Adrenal gland (tissue), 12 donors: ENCODE measurements around the gene DCDC2C. TPM values are rescaled to one million over a fixed set of nuclear protein-coding genes. Genes with fewer than 3 reads are reported as not detected.

ENCODE experiments used
- DNase-seq, 7 donors: peaks; one replicate each; pipeline ENCODE4 v3.0.0-alpha.2; 2019 to 2020
- H3K27ac ChIP-seq, 5 donors: fragments of 200-600 bp; sonication (generic) in 4 of 5; 1 replicate in 3 of 5; 2 replicates in 2 of 5; pipeline versions ENCODE4 v1.5.1 to v1.8.0; 2016 to 2020; ENCODE audit warnings: mild to moderate bottlenecking in 1 of 5
- H3K27me3 ChIP-seq: fragments of 200-600 bp; 2 replicates; pipeline ENCODE4 v1.8.0; 2021
- H3K36me3 ChIP-seq, 2 donors: fragments of 200-600 bp; replicated peaks in 1 of 2; 1 replicate in 1 of 2; 2 replicates in 1 of 2; pipeline versions ENCODE4 v1.5.1 to v1.8.0; 2018 to 2022
- H3K4me1 ChIP-seq, 2 donors: fragments of 200-600 bp; replicated peaks in 1 of 2; 1 replicate in 1 of 2; 2 replicates in 1 of 2; pipeline versions ENCODE4 v1.5.1 to v1.8.0; 2018 to 2021
- H3K4me3 ChIP-seq, 4 donors: fragments of 200-600 bp; sonication (generic) in 3 of 4; one replicate each; pipeline ENCODE4 v1.5.1; 2016 to 2018
- H3K9me3 ChIP-seq, 3 donors: fragments of 200-600 bp; sonication (generic) in 1 of 3; replicated peaks in 1 of 3; 1 replicate in 2 of 3; 2 replicates in 1 of 3; pipeline versions ENCODE4 v1.5.1 to v1.8.0; 2016 to 2021
- POLR2A ChIP-seq, 2 donors: fragments of 450-650 bp; IDR thresholded peaks; one replicate each; pipeline ENCODE4 v1.6.1; 2017; ENCODE audit warnings: antibody characterized with exemption in 2 of 2, mild to moderate bottlenecking in 2 of 2, moderate library complexity in 1 of 2
- WGBS, 4 donors: extraction: QIAGEN DNeasy Blood & Tissue Kit in 2 of 4; methylation state at CpG; one replicate each; pipeline versions ENCODE4 v1.1.5 to v1.1.7; 2013 to 2017; 5-methylcytosine and 5-hydroxymethylcytosine counted together
- intact Hi-C, 2 donors: fragments of 100-400 bp; cut with DNase I; formaldehyde crosslinking; loops; one replicate each; pipeline versions ENCODE4 v1.14.1 to v1.15.0; 2022 to 2023
- polyA plus RNA-seq, 3 donors: library from polyadenylated mRNA; stranded (reverse); fragments of 200-250 nt in 2 of 3; fragments of 350-450 nt in 1 of 3; fragmentation: Illumina TruSeq in 1 of 3; extraction: RNeasy Lipid Tissue Mini Kit (QIAGEN cat#74804) in 1 of 3; gene quantifications; one replicate each; pipeline ENCODE4 v1.2.3, GENCODE V29; 2013 to 2014
- total RNA-seq, 9 donors: library from RNA; depleted of rRNA in 4 of 9; stranded (reverse); fragments of >200 nt in 4 of 9; fragments of 120-200 nt in 1 of 9; fragmentation: NEBNext Ultra II Directional in 1 of 9; extraction: Animal tissue kit (Norgen Biotek cat#: 25700) in 1 of 9; gene quantifications; one replicate each; pipeline versions ENCODE4 v1.1.0 to v1.2.4, GENCODE V29; 2013 to 2023
- TF ChIP-seq, protein P1 (sequence below), 6 experiments: fragments of 450-650 bp in 4 of 6; fragments of 200-600 bp in 2 of 6; sonication (generic) in 1 of 6; IDR thresholded peaks; 1 replicate in 5 of 6; 2 replicates in 1 of 6; pipeline versions ENCODE4 v1.5.1 to v1.8.0; 2016 to 2021; ENCODE audit warnings: antibody characterized with exemption in 6 of 6, mild to moderate bottlenecking in 2 of 6, moderate library complexity in 1 of 6
- donor health status: healthy with polysubstance abuse.
- donor health status: Bipolar disorder and iron deficiency.
- donor health status: DM: yes; HTN: yes; CAD: no.
- donor health status: DM: no; HTN: no; CAD: no.
- donor health status: DM: no; HTN: no; CAD: no.
- donor health status: DM: yes; HTN: yes; CAD: no.

Gene DCDC2C
- total and polyA plus RNA-seq, 12 donors, result 0.18 to 2.0 (median 0.39) TPM; not detected in 6

DNA sequence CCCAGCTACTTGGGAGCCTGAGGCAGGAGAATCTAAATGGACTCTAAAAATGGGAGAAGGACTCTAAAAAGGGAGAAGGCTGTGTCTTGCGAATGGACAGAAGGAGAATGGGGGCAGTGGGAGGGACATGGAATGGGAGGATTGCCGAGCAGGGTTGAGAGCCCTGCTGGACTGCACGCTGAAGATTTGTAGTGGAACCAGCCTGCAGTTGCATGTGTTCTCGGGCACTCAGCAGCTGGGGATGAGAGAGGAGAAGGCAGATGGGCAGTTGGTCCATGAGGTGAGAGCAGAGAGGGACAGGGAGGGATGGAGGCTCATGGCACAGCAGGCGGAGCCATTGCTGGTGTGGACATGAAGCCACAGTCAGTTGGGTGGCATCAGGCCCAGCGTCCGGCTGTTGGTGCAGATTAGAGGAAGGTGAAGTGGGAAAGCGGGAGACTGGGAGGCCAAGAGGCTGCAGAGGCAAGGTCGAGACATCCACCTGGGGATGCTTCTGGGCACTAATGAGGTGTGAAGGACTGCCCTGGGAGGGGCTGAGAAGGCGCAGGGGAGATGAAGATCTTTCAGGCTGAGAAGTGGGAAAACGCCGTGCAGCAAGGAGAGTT lies 40.7 kb downstream of the DCDC2C start:
- TF ChIP-seq, protein P1, sequence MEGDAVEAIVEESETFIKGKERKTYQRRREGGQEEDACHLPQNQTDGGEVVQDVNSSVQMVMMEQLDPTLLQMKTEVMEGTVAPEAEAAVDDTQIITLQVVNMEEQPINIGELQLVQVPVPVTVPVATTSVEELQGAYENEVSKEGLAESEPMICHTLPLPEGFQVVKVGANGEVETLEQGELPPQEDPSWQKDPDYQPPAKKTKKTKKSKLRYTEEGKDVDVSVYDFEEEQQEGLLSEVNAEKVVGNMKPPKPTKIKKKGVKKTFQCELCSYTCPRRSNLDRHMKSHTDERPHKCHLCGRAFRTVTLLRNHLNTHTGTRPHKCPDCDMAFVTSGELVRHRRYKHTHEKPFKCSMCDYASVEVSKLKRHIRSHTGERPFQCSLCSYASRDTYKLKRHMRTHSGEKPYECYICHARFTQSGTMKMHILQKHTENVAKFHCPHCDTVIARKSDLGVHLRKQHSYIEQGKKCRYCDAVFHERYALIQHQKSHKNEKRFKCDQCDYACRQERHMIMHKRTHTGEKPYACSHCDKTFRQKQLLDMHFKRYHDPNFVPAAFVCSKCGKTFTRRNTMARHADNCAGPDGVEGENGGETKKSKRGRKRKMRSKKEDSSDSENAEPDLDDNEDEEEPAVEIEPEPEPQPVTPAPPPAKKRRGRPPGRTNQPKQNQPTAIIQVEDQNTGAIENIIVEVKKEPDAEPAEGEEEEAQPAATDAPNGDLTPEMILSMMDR (IDR thresholded peaks at IDR 0.05), result no peak
- no peak for TF ChIP-seq POLR2A (IDR thresholded peaks at IDR 0.05)
- no peaks in the 10 kb centered on the region for H3K27me3 ChIP-seq
- no peaks in the 10 kb centered on the region for H3K9me3 ChIP-seq
- H3K36me3 ChIP-seq, result no peaks in the 10 kb centered on the region
- DNase-seq, result no peak
- no peaks in the 10 kb centered on the region for H3K4me1 ChIP-seq
- no peak overlapping the region for H3K4me3 ChIP-seq
- intact Hi-C loops, result no loop called here
- no peak overlapping the region for H3K27ac ChIP-seq
- 85 to 95% (median 93%) methylated on average over 12 of the region's 12 CpGs for WGBS, 4 donors

DNA sequence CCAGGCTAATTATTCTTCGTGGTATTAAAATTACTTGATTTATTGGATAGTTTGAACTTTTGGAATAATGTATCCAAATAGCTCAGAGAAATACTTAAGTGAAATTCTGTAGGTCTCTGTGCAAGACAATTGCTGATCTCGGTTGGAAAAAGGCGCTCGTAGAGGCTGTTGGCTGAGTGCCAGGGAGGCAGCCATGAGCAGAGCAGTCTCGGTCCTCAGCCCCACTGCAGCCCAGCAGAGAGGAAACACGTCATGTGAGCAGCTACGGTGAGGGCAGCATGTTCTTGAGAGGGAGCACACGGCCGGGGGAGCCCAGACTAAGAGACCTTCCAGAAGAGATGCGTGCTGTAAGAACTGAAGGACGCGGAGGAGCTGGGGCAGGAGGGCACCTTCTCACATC lies 42.5 kb downstream of the DCDC2C start:
- no peak overlapping the region for H3K27ac ChIP-seq
- TF ChIP-seq, protein P1 (IDR thresholded peaks at IDR 0.05), result no peak
- no peak for TF ChIP-seq POLR2A (IDR thresholded peaks at IDR 0.05)
- no peaks in the 10 kb centered on the region for H3K4me1 ChIP-seq
- no peaks in the 10 kb centered on the region for H3K9me3 ChIP-seq
- no peaks in the 10 kb centered on the region for H3K36me3 ChIP-seq
- WGBS, 4 donors, result 72 to 78% (median 74%) methylated on average over 12 of the region's 12 CpGs
- DNase-seq, result no peak
- intact Hi-C loops, result no loop called here
- no peak overlapping the region for H3K4me3 ChIP-seq
- no peaks in the 10 kb centered on the region for H3K27me3 ChIP-seq

DNA sequence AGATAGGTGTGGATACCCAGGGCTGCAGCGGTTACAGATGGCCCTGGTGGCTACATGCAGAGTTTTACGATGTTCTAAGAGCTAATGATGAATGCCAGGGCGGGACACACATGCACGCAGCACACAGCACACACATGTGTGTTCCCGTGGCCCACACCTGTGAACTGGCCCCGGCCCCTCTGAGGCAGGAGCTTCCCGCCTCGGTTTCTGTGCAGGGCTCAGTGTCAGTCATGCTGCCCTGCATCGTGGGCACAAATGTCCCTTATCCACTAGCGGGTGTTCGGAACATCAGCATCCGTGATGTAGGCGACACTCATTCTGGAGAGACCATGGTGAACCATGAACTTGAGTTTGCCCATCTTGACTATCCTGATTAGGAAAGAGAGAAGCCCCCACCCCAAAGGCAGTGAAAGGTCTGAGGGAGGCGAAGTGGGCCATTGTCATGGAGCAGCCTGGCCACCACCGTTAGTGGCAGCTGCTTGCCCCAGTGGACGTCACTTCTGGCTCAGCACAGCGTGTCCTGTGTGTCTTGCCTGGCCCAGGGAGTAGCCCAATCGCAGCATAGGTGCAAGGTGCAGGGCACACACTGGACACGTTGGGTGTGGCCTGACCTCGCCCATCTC lies 43.8 kb downstream of the DCDC2C start:
- TF ChIP-seq, protein P1 (IDR thresholded peaks at IDR 0.05), result no peak
- TF ChIP-seq POLR2A (IDR thresholded peaks at IDR 0.05), result no peak
- Histone ChIP-seq H3K27ac (no peak overlapping the region), H3K4me3 (no peak overlapping the region), H3K36me3 (no peaks in the 10 kb centered on the region), H3K27me3 (no peaks in the 10 kb centered on the region), H3K9me3 (no peaks in the 10 kb centered on the region), H3K4me1 (no peaks in the 10 kb centered on the region)
- 81 to 93% (median 89%) methylated on average over 14 to 20 of the region's 20 CpGs for WGBS, 4 donors
- intact Hi-C loops, result no loop called here
- no peak for DNase-seq

DNA sequence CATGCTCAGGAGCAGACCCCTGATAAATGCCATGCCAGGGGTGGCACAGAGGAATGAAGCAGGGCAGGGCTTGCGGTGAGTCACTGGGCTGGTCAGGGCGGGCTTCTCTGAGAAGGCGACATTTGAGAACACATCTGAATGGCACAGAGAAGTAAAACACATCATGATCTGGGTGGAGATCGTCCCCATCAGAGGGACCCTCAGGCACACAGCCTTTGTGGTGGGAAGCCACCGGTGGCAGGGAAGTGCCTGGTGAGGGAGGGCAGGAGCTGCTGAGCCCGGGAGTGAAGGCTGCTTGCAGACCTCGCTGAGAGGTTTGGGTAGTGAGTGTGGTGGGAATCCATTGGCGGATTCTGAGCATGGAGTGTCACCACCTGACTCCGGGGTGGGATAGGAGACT lies 44.5 kb downstream of the DCDC2C start:
- DNase-seq, result no peak
- TF ChIP-seq, protein P1 (IDR thresholded peaks at IDR 0.05), result no peak
- no peak for TF ChIP-seq POLR2A (IDR thresholded peaks at IDR 0.05)
- Histone ChIP-seq H3K9me3 (no peaks in the 10 kb centered on the region), H3K4me3 (no peak overlapping the region), H3K27me3 (no peaks in the 10 kb centered on the region), H3K4me1 (no peaks in the 10 kb centered on the region), H3K27ac (no peak overlapping the region), H3K36me3 (no peaks in the 10 kb centered on the region)
- intact Hi-C loops, result no loop called here
- 78 to 90% (median 86%) methylated on average over 7 to 9 of the region's 9 CpGs for WGBS, 4 donors
